Heart right ventricle (tissue), 16 donors: ENCODE data around the gene IP6K3. TPM values are rescaled to one million over a fixed set of nuclear protein-coding genes. Genes with fewer than 3 reads are reported as not detected.

Experiments used
- ATAC-seq, 8 donors: fragments of 200-7000 bp; cut with Tn5 transposase; one replicate each; pipeline ENCODE4 v1.9.1; 2020; ENCODE audit warnings: mild to moderate bottlenecking in 8 of 8, moderate library complexity in 8 of 8, moderate number of reproducible peaks in 1 of 8
- DNase-seq, 2 donors: peaks; one replicate each; pipeline ENCODE4 v3.0.0-alpha.2; 2020
- H3K27ac ChIP-seq, 10 donors: fragments of 200-600 bp; sonication (generic) in 2 of 10; one replicate each; pipeline versions ENCODE4 v1.5.0 to v1.8.0; 2020 to 2022; ENCODE audit warnings: mild to moderate bottlenecking in 3 of 10
- H3K27me3 ChIP-seq, 7 donors: fragments of 200-600 bp; one replicate each; pipeline ENCODE4 v1.8.0; 2021 to 2022; ENCODE audit warnings: mild to moderate bottlenecking in 2 of 7
- H3K36me3 ChIP-seq, 9 donors: fragments of 200-600 bp; sonication (generic) in 1 of 9; one replicate each; pipeline versions ENCODE4 v1.5.0 to v1.8.0; 2020 to 2022; ENCODE audit warnings: mild to moderate bottlenecking in 2 of 9
- H3K4me1 ChIP-seq, 9 donors: fragments of 200-600 bp; sonication (generic) in 1 of 9; one replicate each; pipeline versions ENCODE4 v1.5.0 to v1.8.0; 2020 to 2022; ENCODE audit warnings: mild to moderate bottlenecking in 4 of 9
- H3K4me3 ChIP-seq, 10 donors: fragments of 200-600 bp; sonication (generic) in 2 of 10; one replicate each; pipeline versions ENCODE4 v1.5.0 to v1.8.0; 2020 to 2022; ENCODE audit warnings: mild to moderate bottlenecking in 7 of 10, moderate library complexity in 2 of 10
- H3K9me3 ChIP-seq, 11 donors: fragments of 200-600 bp in 10 of 11; sonication (generic) in 2 of 11; one replicate each; pipeline versions ENCODE4 v1.5.0 to v1.8.0; 2013 to 2022; ENCODE audit warnings: mild to moderate bottlenecking in 2 of 11, control low read depth in 1 of 11, moderate library complexity in 1 of 11
- WGBS, 2 donors: extraction: QIAGEN DNeasy Blood & Tissue Kit; methylation state at CpG; one replicate each; pipeline ENCODE4 v1.1.7; 2013; ENCODE audit warnings: inconsistent platforms in 1 of 2; 5-methylcytosine and 5-hydroxymethylcytosine counted together
- intact Hi-C, 10 donors: fragments of 100-400 bp; cut with DNase I; formaldehyde crosslinking; loops; one replicate each; pipeline versions ENCODE4 v1.11.1 to v1.14.2; 2022
- polyA plus RNA-seq, 2 donors: library from polyadenylated mRNA; stranded (reverse); fragments of 200-250 nt; gene quantifications; one replicate each; pipeline ENCODE4 v1.2.3, GENCODE V29; 2013
- total RNA-seq, 10 donors: library from RNA; stranded (reverse); fragmentation: NEBNext Ultra II Directional in 3 of 10; extraction: Animal tissue kit (Norgen Biotek cat#: 25700) in 3 of 10; gene quantifications; one replicate each; pipeline versions ENCODE4 v1.2.1 to v1.2.4, GENCODE V29; 2021 to 2023
- TF ChIP-seq, protein P1 (sequence below), 9 donors: fragments of 200-600 bp; sonication (generic) in 2 of 9; IDR thresholded peaks; one replicate each; pipeline versions ENCODE4 v1.5.0 to v1.8.0; 2021 to 2022; ENCODE audit warnings: antibody characterized with exemption in 9 of 9, mild to moderate bottlenecking in 5 of 9, moderate library complexity in 1 of 9
- donor health status: Arrhythmogenic right ventricular cardiomyopathy.
- donor health status: ischemic (EF 13 %, LVEDD 7.1; RV severe dilation, severe dysfunction).
- donor health status: healthy with polysubstance abuse.
- donor health status: DM: no; HTN: yes; CAD: no.
- donor health status: DM: no; HTN: no; CAD: no.
- donor health status: ischemic (EF 25% LVEDD 6.9; RV normal size, moderate dysfunction).
- donor health status: ischemic (EF 25% LVEDD 5.7; RV mildly dilated, moderate dysfunction).
- donor health status: healthy.
- donor health status: DM: yes; HTN: yes; CAD: no.
- donor health status: Ischemic cardiomyopathy.
- donor health status: ischemic (EF 35%, LVEDD 5.7; RV mildly dilated, moderate dysfunction).
- donor health status: nonischemic (EF 11% LVEDD 7.7; RV severe dilation, severe dysfunction).
- donor health status: DM: yes; HTN: yes; CAD: no.
- donor health status: PGD.
- donor health status: ischemic (EF 29% LVEDD 5.4; RV normal size, mild dysfunction).
- donor health status: nonischemic (EF 23%, LVEDD 6.1; RV moderate dilation, normal function).

The IP6K3 gene
- total and polyA plus RNA-seq, 12 donors = 15.9 to 55.7 (median 27.5) TPM

GRCh38 chr6:33686225-33686924, 60.3 kb downstream of the IP6K3 start:
- peaks cover 0 to 13% (median 2%) of the 10 kb centered on the region in 9 donors for H3K4me1 ChIP-seq
- H3K4me3 ChIP-seq = no peak overlapping the region
- no peak overlapping the region for H3K27ac ChIP-seq
- H3K27me3 ChIP-seq = no peaks in the 10 kb centered on the region
- ATAC-seq (no peak), DNase-seq (no peak)
- H3K36me3 ChIP-seq = peaks cover 0 to 98% (median 7%) of the 10 kb centered on the region in 9 donors
- 75 to 94% methylated on average over 6 of the region's 6 CpGs for WGBS, 2 donors
- TF ChIP-seq, protein P1, sequence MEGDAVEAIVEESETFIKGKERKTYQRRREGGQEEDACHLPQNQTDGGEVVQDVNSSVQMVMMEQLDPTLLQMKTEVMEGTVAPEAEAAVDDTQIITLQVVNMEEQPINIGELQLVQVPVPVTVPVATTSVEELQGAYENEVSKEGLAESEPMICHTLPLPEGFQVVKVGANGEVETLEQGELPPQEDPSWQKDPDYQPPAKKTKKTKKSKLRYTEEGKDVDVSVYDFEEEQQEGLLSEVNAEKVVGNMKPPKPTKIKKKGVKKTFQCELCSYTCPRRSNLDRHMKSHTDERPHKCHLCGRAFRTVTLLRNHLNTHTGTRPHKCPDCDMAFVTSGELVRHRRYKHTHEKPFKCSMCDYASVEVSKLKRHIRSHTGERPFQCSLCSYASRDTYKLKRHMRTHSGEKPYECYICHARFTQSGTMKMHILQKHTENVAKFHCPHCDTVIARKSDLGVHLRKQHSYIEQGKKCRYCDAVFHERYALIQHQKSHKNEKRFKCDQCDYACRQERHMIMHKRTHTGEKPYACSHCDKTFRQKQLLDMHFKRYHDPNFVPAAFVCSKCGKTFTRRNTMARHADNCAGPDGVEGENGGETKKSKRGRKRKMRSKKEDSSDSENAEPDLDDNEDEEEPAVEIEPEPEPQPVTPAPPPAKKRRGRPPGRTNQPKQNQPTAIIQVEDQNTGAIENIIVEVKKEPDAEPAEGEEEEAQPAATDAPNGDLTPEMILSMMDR (IDR thresholded peaks at IDR 0.05) = no peak
- no peaks in the 10 kb centered on the region for H3K9me3 ChIP-seq
- intact Hi-C loops = no loop called here

GRCh38 chr6:33685411-33686224, 61.1 kb downstream of the IP6K3 start:
- H3K9me3 ChIP-seq = no peaks in the 10 kb centered on the region
- H3K4me3 ChIP-seq = no peak overlapping the region
- ATAC-seq (no peak), DNase-seq (no peak)
- no peaks in the 10 kb centered on the region for H3K27me3 ChIP-seq
- 92 to 96% methylated on average over 37 to 38 of the region's 38 CpGs for WGBS, 2 donors
- peaks cover 0 to 5% (median 0%) of the 10 kb centered on the region in 9 donors for H3K4me1 ChIP-seq
- intact Hi-C loops = no loop called here
- H3K36me3 ChIP-seq = peaks cover 0 to 98% (median 7%) of the 10 kb centered on the region in 9 donors
- no peak overlapping the region for H3K27ac ChIP-seq
- TF ChIP-seq, protein P1 (IDR thresholded peaks at IDR 0.05) = no peak

DNA sequence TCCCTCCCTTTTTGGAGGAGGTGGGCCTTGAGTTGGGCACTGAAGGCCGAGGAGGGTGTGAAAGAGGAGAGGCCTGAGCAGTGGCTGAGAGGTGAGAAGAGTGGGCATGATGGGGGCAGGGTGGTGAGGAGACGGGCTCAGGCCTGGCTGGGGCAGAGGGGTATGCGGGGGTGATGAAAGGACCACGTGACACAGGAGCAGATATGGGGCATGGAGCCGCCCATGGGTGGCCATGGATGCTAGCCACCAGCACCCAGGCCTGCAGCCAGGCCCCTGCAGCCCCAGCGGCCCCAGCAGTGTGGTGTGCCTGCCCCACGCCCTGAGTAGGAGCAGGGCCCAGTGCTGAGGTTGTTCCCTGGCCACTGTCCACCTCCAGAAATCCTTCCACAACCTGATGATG, 61.7 kb downstream of the IP6K3 start:
- DNase-seq = no peak

GRCh38 chr6:33684428-33684896, 62.2 kb downstream of the IP6K3 start:
- Histone ChIP-seq H3K27ac (no peak overlapping the region), H3K27me3 (no peaks in the 10 kb centered on the region), H3K36me3 (peaks cover 0 to 98% (median 7%) of the 10 kb centered on the region in 9 donors), H3K9me3 (no peaks in the 10 kb centered on the region), H3K4me3 (no peak overlapping the region), H3K4me1 (no peaks in the 10 kb centered on the region)
- no peak for ATAC-seq
- intact Hi-C loops = no loop called here
- 95 to 97% methylated on average over 16 of the region's 16 CpGs for WGBS, 2 donors
- DNase-seq = no peak
- TF ChIP-seq, protein P1 (IDR thresholded peaks at IDR 0.05) = no peak

More for the DNA sequence above, 61.7 kb downstream of the IP6K3 start:
- WGBS, 2 donors = 93 to 97% methylated on average over 7 of the region's 7 CpGs
- no peak overlapping the region for H3K4me3 ChIP-seq
- H3K27ac ChIP-seq = no peak overlapping the region
- TF ChIP-seq, protein P1 (IDR thresholded peaks at IDR 0.05) = no peak
- H3K36me3 ChIP-seq = peaks cover 0 to 98% (median 7%) of the 10 kb centered on the region in 9 donors
- no peaks in the 10 kb centered on the region for H3K4me1 ChIP-seq
- intact Hi-C loops = no loop called here
- ATAC-seq = no peak
- H3K27me3 ChIP-seq = no peaks in the 10 kb centered on the region
- H3K9me3 ChIP-seq = no peaks in the 10 kb centered on the region
